CD8-positive, alpha-beta memory T cell (primary cell): ENCODE measurements around the gene TPR. TPM values are rescaled to one million over a fixed set of nuclear protein-coding genes. Genes with fewer than 3 reads are reported as not detected.
"Not testable (repeated sequence)": the region's sequence is repeated elsewhere in the genome, so short reads cannot be mapped to it uniquely, and the experiment has no call there.

Experiments used
- CTCF ChIA-PET: fragments of 350-600 bp; sonication (Branson Sonifier 250); formaldehyde crosslinking; loops from one replicate; lab custom pipeline; 2021; ENCODE audit warnings: antibody characterized with exemption; lab: Charles Lee
- POLR2A ChIA-PET: fragments of 350-600 bp; sonication (Branson Sonifier 250); formaldehyde crosslinking; loops from one replicate; lab custom pipeline; 2021; ENCODE audit warnings: antibody characterized with exemption; lab: Charles Lee
- DNase-seq, 5 donors: peaks; one replicate each; pipeline versions ENCODE4 v3.0.0 to v3.0.0-alpha.2; 2020 to 2022; ENCODE audit warnings: mixed read lengths in 1 of 5
- H3K27ac ChIP-seq: one replicate; pipeline ENCODE4 v1.7.0; 2013; ENCODE audit warnings: low read depth, mild to moderate bottlenecking, low read length, moderate library complexity
- H3K27me3 ChIP-seq: 2 replicates; pipeline ENCODE4 v1.7.0; 2013; ENCODE audit warnings: low read length, mild to moderate bottlenecking; ENCODE audit not compliant: insufficient read depth, poor library complexity, severe bottlenecking
- H3K36me3 ChIP-seq: 2 replicates; pipeline ENCODE4 v1.7.0; 2013; ENCODE audit warnings: mild to moderate bottlenecking, low read length, moderate library complexity; ENCODE audit not compliant: insufficient read depth
- H3K4me1 ChIP-seq: 2 replicates; pipeline ENCODE4 v1.7.0; 2013; ENCODE audit warnings: mild to moderate bottlenecking, low read length, moderate library complexity; ENCODE audit not compliant: insufficient read depth
- H3K4me3 ChIP-seq: 2 replicates; pipeline ENCODE4 v1.7.0; 2013; ENCODE audit warnings: mild to moderate bottlenecking, low read length
- H3K9me3 ChIP-seq: 2 replicates; pipeline ENCODE4 v1.7.0; 2013; ENCODE audit warnings: mild to moderate bottlenecking, low read length
- H3K27ac Mint-ChIP-seq, 8 donors: one replicate each; pipeline ENCODE4 v1.8.0; 2020 to 2021; ENCODE audit warnings: mixed read lengths in 8 of 8, mild to moderate bottlenecking in 6 of 8, inconsistent platforms in 3 of 8, moderate library complexity in 3 of 8
- H3K27me3 Mint-ChIP-seq, 2 donors: one replicate each; pipeline ENCODE4 v1.8.0; 2020 to 2021; ENCODE audit warnings: mixed read lengths in 2 of 2, mild to moderate bottlenecking in 1 of 2, moderate library complexity in 1 of 2
- H3K36me3 Mint-ChIP-seq, 3 donors: one replicate each; pipeline ENCODE4 v1.8.0; 2020 to 2021; ENCODE audit warnings: mixed read lengths in 3 of 3, inconsistent platforms in 1 of 3, mild to moderate bottlenecking in 1 of 3
- H3K4me1 Mint-ChIP-seq, 3 donors: one replicate each; pipeline ENCODE4 v1.8.0; 2020 to 2021; ENCODE audit warnings: mixed read lengths in 3 of 3, inconsistent platforms in 1 of 3, mild to moderate bottlenecking in 1 of 3
- H3K4me3 Mint-ChIP-seq, 7 donors: one replicate each; pipeline ENCODE4 v1.8.0; 2020 to 2021; ENCODE audit warnings: mixed read lengths in 7 of 7, mild to moderate bottlenecking in 6 of 7, moderate library complexity in 4 of 7, inconsistent platforms in 2 of 7
- H3K9me3 Mint-ChIP-seq, 5 donors: one replicate each; pipeline ENCODE4 v1.8.0; 2020 to 2022; ENCODE audit warnings: mixed read lengths in 5 of 5, mild to moderate bottlenecking in 3 of 5, moderate library complexity in 2 of 5, inconsistent platforms in 1 of 5
- polyA plus RNA-seq: library from polyadenylated mRNA; unstranded; fragments of 300-500 nt; fragmentation: Illumina TruSeq; gene quantifications from one replicate; pipeline ENCODE4 v1.2.3, GENCODE V29; 2021
- total RNA-seq, 2 experiments: library from RNA; stranded (reverse); gene quantifications; one replicate each; pipeline ENCODE4 v1.2.3, GENCODE V29; 2021

Gene TPR
- total and polyA plus RNA-seq, 3 experiments from 2014 or later: 73.4 to 117 (median 111) TPM

GRCh38 chr1:186374303-186375151 is 526 bp downstream of the TPR start:
- ChIA-PET POLR2A (interaction anchor here (0.7 to 1.2 kb wide), 3 partner anchors 8 to 1218 kb away, joined by 3 to 5 read pairs (median 4); partner anchors contain the start of genes SWT1 and TRMT1L), CTCF (interaction anchor here (0.7 to 1.5 kb wide), 16 partner anchors 8 to 71 kb away, joined by 3 to 11 read pairs (median 4); no protein-coding TSS in a partner anchor)
- Histone ChIP-seq H3K4me1 (peaks cover 37% of the 10 kb centered on the region), H3K4me3 (peak overlapping the region; percentile 94), H3K27ac (peak overlapping the region; percentile 97), H3K27me3 (no peaks in the 10 kb centered on the region), H3K9me3 (no peaks in the 10 kb centered on the region), H3K36me3 (peaks cover 20% of the 10 kb centered on the region)
- peaks cover 3 to 51% (median 9%) of the 10 kb centered on the region in 3 donors for H3K36me3 Mint-ChIP-seq
- peaks cover 49 to 72% (median 67%) of the 10 kb centered on the region in 3 donors for H3K4me1 Mint-ChIP-seq
- H3K27ac Mint-ChIP-seq: peak overlapping the region; percentile 94 to 100 (median 98)
- DNase-seq: peak in 4 of 5 donors; percentile 2 to 50 (median 22)
- H3K27me3 Mint-ChIP-seq: peaks cover 0 to 5% of the 10 kb centered on the region in 2 donors
- peak overlapping the region; percentile 92 to 99 (median 97) for H3K4me3 Mint-ChIP-seq
- peaks cover 0 to 2% (median 0%) of the 10 kb centered on the region in 5 donors for H3K9me3 Mint-ChIP-seq

- H3K36me3 Mint-ChIP-seq: peaks cover 12 to 85% (median 45%) of the 10 kb centered on the region in 3 donors
- H3K9me3 Mint-ChIP-seq, H3K4me3 Mint-ChIP-seq, H3K4me1 Mint-ChIP-seq, H3K27me3 ChIP-seq, H3K4me1 ChIP-seq, H3K4me3 ChIP-seq, H3K9me3 ChIP-seq, POLR2A ChIA-PET, H3K27me3 Mint-ChIP-seq, DNase-seq, H3K27ac ChIP-seq: not testable (repeated sequence)
- CTCF ChIA-PET: interaction anchor here (0.9 kb wide), 1 partner anchor 9 kb away, joined by 3 read pairs; no protein-coding TSS in a partner anchor
- peaks cover 66% of the 10 kb centered on the region for H3K36me3 ChIP-seq
- H3K27ac Mint-ChIP-seq: peak overlapping the region in 2 of 8 donors; percentile 67 to 73
Observed at GRCh38 chr1:186347837-186348691, 27.0 kb downstream of the TPR start.

- H3K36me3 Mint-ChIP-seq: peaks cover 17 to 84% (median 42%) of the 10 kb centered on the region in 3 donors
- no peak for DNase-seq
- no peaks in the 10 kb centered on the region for H3K4me1 Mint-ChIP-seq
- no peaks in the 10 kb centered on the region for H3K9me3 ChIP-seq
- CTCF ChIA-PET: no interaction called here
- H3K36me3 ChIP-seq: peaks cover 60% of the 10 kb centered on the region
- peak overlapping the region in 2 of 8 donors; percentile 3 to 6 for H3K27ac Mint-ChIP-seq
- no peak overlapping the region for H3K4me3 ChIP-seq
- H3K27me3 Mint-ChIP-seq: no peaks in the 10 kb centered on the region
- no peak overlapping the region for H3K4me3 Mint-ChIP-seq
- POLR2A ChIA-PET: no interaction called here
- no peaks in the 10 kb centered on the region for H3K9me3 Mint-ChIP-seq
- no peak overlapping the region for H3K27ac ChIP-seq
- H3K27me3 ChIP-seq: no peaks in the 10 kb centered on the region
- H3K4me1 ChIP-seq: no peaks in the 10 kb centered on the region
Observed at GRCh38 chr1:186340772-186341171, 34.3 kb downstream of the TPR start.

DNA sequence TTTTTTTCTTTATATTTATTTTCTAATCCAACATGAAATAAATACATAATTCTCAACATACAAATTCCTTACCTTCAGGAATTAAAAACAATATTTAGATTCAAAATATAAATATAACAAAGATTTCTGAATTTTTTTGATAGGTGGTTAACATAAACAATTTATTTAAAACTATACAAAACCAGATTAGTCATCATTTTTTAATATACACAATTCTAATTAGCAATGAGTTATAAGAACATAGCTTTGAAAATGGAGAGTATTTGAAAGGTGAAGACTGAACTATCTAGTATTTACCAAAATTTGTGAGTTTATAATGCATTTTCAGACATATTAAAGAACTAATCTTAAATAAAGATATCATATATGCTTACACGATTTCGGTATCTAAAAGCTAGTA is 37.5 kb downstream of the TPR start:
- Mint-ChIP-seq H3K36me3 (peaks cover 18 to 86% (median 43%) of the 10 kb centered on the region in 3 donors), H3K4me1 (no peaks in the 10 kb centered on the region), H3K27ac (no peak overlapping the region), H3K9me3 (no peaks in the 10 kb centered on the region), H3K27me3 (no peaks in the 10 kb centered on the region), H3K4me3 (no peak overlapping the region)
- Histone ChIP-seq H3K4me1 (no peaks in the 10 kb centered on the region), H3K27me3 (no peaks in the 10 kb centered on the region), H3K9me3 (no peaks in the 10 kb centered on the region), H3K4me3 (no peak overlapping the region), H3K27ac (no peak overlapping the region), H3K36me3 (peaks cover 65% of the 10 kb centered on the region)
- ChIA-PET POLR2A (no interaction called here), CTCF (interaction anchor here (1.8 kb wide), 1 partner anchor 38 kb away, joined by 6 read pairs; the partner anchor contains the start of genes ODR4 and TPR)
- no peak for DNase-seq

- H3K4me3 Mint-ChIP-seq: no peak overlapping the region
- Histone ChIP-seq H3K4me1 (no peaks in the 10 kb centered on the region), H3K27me3 (no peaks in the 10 kb centered on the region), H3K4me3 (no peak overlapping the region), H3K9me3 (no peaks in the 10 kb centered on the region), H3K27ac (no peak overlapping the region), H3K36me3 (peaks cover 73% of the 10 kb centered on the region)
- ChIA-PET POLR2A (no interaction called here), CTCF (interaction anchor here (2.4 kb wide), 1 partner anchor 32 kb away, joined by 6 read pairs; no protein-coding TSS in a partner anchor)
- DNase-seq: no peak
- no peaks in the 10 kb centered on the region for H3K9me3 Mint-ChIP-seq
- H3K27me3 Mint-ChIP-seq: no peaks in the 10 kb centered on the region
- peaks cover 14 to 84% (median 40%) of the 10 kb centered on the region in 3 donors for H3K36me3 Mint-ChIP-seq
- peaks cover 2 to 10% (median 8%) of the 10 kb centered on the region in 3 donors for H3K4me1 Mint-ChIP-seq
- peak overlapping the region in 2 of 8 donors; percentile 17 to 41 for H3K27ac Mint-ChIP-seq
Observed at GRCh38 chr1:186330758-186331157, 44.3 kb downstream of the TPR start.

DNA sequence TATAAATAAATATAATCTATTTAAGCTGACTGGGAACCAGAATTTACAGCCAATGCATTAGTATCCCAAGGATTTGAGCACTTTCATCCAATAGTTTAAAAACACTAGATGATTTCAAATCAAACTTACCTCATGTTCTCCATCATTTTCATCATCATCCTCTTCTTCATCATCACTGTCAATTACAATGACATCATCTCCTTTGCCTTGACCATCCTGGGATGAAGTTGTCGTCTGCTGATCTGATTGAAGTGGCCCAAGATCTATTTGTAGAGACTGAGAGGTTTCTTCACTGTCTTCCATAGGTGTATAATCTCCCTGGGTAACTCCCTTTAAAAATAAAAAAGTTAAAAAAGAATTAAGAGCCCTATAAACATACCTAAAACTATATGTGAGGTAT is 47.7 kb downstream of the TPR start:
- Mint-ChIP-seq H3K4me1 (peaks cover 2 to 19% (median 8%) of the 10 kb centered on the region in 3 donors), H3K27ac (peak overlapping the region in 2 of 8 donors; percentile 15 to 48), H3K9me3 (no peaks in the 10 kb centered on the region), H3K4me3 (no peak overlapping the region), H3K27me3 (no peaks in the 10 kb centered on the region), H3K36me3 (peaks cover 7 to 81% (median 36%) of the 10 kb centered on the region in 3 donors)
- CTCF ChIA-PET: interaction anchor here (1.8 kb wide), 1 partner anchor 48 kb away, joined by 4 read pairs; the partner anchor contains the start of gene TPR
- Histone ChIP-seq H3K36me3 (peaks cover 53% of the 10 kb centered on the region), H3K27me3 (no peaks in the 10 kb centered on the region), H3K4me1 (no peaks in the 10 kb centered on the region), H3K4me3 (no peak overlapping the region), H3K9me3 (no peaks in the 10 kb centered on the region), H3K27ac (no peak overlapping the region)
- no peak for DNase-seq
- POLR2A ChIA-PET: no interaction called here

GRCh38 chr1:186326009-186326408 is 49.0 kb downstream of the TPR start:
- Histone ChIP-seq H3K4me1 (no peaks in the 10 kb centered on the region), H3K27me3 (no peaks in the 10 kb centered on the region), H3K36me3 (peaks cover 55% of the 10 kb centered on the region), H3K4me3 (no peak overlapping the region), H3K27ac (no peak overlapping the region), H3K9me3 (no peaks in the 10 kb centered on the region)
- H3K27me3 Mint-ChIP-seq: no peaks in the 10 kb centered on the region
- H3K27ac Mint-ChIP-seq: peak overlapping the region in 3 of 8 donors; percentile 4 to 47 (median 5)
- peaks cover 7 to 82% (median 42%) of the 10 kb centered on the region in 3 donors for H3K36me3 Mint-ChIP-seq
- CTCF ChIA-PET: interaction anchor here (1.6 kb wide), 1 partner anchor 22 kb away, joined by 3 read pairs; no protein-coding TSS in a partner anchor
- H3K4me1 Mint-ChIP-seq: peaks cover 2 to 25% (median 8%) of the 10 kb centered on the region in 3 donors
- H3K9me3 Mint-ChIP-seq: no peaks in the 10 kb centered on the region
- no peak overlapping the region for H3K4me3 Mint-ChIP-seq
- no peak for DNase-seq
- POLR2A ChIA-PET: no interaction called here
